GM06990 (cell line): ENCODE data around the gene CDH4.

Experiments
- DNase-seq: peaks from one replicate; pipeline ENCODE4 v3.0.0-alpha.2; 2011; ENCODE audit not compliant: insufficient read length; ENCODE audit errors: extremely low read depth
- H3K27me3 ChIP-seq: replicated peaks from 2 replicates; pipeline ENCODE4 v1.6.0; 2011; ENCODE audit warnings: low read length; ENCODE audit not compliant: control insufficient read depth, insufficient read depth
- H3K36me3 ChIP-seq: 2 replicates; pipeline ENCODE4 v1.5.1; 2011; ENCODE audit warnings: low read length; ENCODE audit not compliant: control insufficient read depth, insufficient read depth
- H3K4me3 ChIP-seq: replicated peaks from 2 replicates; pipeline ENCODE4 v1.5.1; 2011; ENCODE audit warnings: low read depth, mild to moderate bottlenecking, control low read depth, low read length
- TF ChIP-seq, protein P1 (sequence below): IDR thresholded peaks from 2 replicates; pipeline ENCODE4 v1.5.1; 2011; ENCODE audit warnings: low read length, control low read depth, mild to moderate bottlenecking, inconsistent platforms; ENCODE audit not compliant: insufficient read depth, poor library complexity, severe bottlenecking

CDH4 gene

GRCh38 chr20:61989741-61990140 is 737.7 kb downstream of the CDH4 start:
- H3K4me3 ChIP-seq: no peak overlapping the region
- peaks cover 23% of the 10 kb centered on the region for H3K36me3 ChIP-seq
- no peaks in the 10 kb centered on the region for H3K27me3 ChIP-seq
- TF ChIP-seq, protein P1, sequence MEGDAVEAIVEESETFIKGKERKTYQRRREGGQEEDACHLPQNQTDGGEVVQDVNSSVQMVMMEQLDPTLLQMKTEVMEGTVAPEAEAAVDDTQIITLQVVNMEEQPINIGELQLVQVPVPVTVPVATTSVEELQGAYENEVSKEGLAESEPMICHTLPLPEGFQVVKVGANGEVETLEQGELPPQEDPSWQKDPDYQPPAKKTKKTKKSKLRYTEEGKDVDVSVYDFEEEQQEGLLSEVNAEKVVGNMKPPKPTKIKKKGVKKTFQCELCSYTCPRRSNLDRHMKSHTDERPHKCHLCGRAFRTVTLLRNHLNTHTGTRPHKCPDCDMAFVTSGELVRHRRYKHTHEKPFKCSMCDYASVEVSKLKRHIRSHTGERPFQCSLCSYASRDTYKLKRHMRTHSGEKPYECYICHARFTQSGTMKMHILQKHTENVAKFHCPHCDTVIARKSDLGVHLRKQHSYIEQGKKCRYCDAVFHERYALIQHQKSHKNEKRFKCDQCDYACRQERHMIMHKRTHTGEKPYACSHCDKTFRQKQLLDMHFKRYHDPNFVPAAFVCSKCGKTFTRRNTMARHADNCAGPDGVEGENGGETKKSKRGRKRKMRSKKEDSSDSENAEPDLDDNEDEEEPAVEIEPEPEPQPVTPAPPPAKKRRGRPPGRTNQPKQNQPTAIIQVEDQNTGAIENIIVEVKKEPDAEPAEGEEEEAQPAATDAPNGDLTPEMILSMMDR: no peak
- no peak for DNase-seq
